ENCODE data around the gene CLIP4.
A peak's percentile ranks its signal among the peaks of the same experiment; 100 is the strongest.
"Not testable (repeated sequence)": the region's sequence is repeated elsewhere in the genome, so short reads cannot be mapped to it uniquely, and the experiment has no call there.

The CLIP4 gene, protein sequence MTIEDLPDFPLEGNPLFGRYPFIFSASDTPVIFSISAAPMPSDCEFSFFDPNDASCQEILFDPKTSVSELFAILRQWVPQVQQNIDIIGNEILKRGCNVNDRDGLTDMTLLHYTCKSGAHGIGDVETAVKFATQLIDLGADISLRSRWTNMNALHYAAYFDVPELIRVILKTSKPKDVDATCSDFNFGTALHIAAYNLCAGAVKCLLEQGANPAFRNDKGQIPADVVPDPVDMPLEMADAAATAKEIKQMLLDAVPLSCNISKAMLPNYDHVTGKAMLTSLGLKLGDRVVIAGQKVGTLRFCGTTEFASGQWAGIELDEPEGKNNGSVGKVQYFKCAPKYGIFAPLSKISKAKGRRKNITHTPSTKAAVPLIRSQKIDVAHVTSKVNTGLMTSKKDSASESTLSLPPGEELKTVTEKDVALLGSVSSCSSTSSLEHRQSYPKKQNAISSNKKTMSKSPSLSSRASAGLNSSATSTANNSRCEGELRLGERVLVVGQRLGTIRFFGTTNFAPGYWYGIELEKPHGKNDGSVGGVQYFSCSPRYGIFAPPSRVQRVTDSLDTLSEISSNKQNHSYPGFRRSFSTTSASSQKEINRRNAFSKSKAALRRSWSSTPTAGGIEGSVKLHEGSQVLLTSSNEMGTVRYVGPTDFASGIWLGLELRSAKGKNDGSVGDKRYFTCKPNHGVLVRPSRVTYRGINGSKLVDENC

GRCh38 chr2:29114946-29115609, at the start of gene CLIP4:
Gene CLIP4 (plus strand): TSS chr2:29115415. CDS start chr2:29121389, 5,974 bp downstream.
- peak; percentile 76 for DNase-seq

- DNase-seq, result no peak
These were observed 48.8 kb upstream of the CLIP4 start for GRCh38 chr2:29066271-29066860.

GRCh38 chr2:29066997-29067605, 48.1 kb upstream of the CLIP4 start:
- no peak for DNase-seq

DNA sequence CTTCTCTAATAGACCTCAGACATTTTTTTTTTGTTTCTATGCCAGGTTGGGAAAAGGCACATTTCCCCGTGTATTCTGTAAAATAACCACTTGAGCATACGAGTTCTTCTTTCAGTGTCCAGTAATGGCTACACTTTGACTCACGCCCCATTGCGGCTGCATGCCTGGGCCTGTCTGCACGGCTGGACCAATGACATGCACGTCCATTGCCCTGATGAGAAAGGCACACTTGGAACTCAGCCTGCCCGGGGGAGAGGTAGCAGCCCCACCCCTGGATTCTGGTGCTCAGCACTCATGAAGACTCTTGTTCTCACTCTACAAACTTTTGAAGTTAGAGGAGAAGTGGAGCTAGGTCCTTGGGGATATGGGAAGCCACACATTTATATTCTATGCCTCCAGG, 46.7 kb upstream of the CLIP4 start:
- no peak for DNase-seq

DNA sequence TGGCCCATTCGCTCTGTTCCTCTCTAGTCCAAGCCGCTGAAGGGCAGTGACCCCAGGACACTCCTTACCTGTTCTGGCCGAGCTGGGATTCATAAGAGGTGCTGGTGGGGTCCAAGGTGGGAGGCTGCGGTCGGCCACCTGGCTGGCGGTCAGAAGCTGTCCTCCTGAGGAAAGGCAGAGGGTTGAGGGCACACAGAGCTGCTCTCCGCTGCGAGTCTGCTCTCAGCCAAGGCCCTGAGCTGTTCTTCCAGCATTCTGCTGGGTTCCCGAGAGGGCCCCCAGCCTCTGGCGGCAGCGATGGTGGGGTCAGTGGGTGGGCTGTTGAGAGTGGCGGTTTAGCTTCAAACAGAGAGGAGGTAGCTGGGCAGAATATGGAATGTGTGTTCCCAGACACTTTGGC, 44.7 kb upstream of the CLIP4 start:
- no peak for DNase-seq

DNA sequence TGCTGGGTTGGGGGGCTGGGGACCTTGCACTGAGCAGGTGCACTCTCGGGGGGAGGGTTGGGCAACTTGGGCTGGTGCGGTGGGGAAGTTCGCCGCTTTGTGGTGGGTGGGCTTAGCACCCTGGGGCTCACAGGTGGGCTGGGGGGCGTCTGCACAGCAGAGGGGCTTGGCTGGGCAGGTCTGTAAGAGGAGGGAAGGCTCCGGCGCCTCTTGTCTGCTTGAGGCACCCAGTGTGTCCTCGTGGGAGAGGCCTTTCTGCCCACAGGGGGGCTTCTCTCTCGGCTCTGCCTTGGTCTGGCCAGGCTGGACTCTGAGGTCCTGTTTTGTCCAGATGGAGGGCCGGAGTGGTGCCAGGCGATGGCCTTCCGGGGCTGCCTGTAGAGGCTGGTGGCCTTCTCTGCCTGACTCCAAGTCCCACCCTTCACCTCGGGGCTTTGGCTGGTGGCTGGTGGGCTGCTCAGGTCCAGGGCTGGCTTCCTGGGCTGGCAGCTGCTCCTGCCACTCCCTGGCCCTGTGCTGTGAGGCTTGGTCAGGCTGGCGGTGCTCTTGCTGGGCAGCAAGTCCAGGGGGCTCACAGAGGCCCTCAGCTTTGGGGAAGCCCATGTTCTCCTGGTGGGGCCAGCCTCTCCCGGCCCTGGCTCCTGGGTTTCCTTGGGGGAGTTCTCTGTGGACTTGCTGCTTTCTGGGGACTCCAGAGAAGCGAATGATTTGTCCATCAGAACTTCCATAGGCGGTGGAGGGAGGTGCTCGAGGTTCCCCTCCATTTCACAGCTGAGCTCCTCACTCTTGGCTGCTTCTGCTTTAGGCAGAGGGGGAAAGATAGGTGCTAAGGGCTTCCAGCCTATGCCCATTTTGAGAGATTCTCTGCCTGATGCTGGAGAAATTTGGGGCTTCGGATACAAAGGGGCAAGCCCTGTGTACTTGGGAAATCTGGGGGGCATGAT, 43.9 kb upstream of the CLIP4 start:
- DNase-seq, result no peak

DNA sequence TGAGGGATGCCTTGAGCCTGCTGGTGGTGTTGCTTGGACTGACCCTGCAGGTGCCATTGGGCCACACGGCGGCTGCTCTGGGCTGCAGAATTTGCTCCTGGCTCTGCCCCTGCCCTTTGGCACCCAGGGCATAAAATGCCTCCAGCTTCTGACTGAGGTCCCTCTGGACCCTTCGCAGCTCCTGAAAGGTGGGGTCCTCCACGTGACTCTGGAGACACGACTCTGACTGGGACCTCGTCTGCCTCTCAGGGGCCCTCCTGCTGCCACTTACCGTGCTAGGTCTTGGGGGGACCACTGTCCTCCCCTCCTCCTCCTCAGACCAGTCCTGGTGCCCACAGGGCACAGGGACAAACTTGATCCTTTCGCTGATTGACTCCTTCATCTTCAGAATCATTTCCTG, 43.0 kb upstream of the CLIP4 start:
- no peak for DNase-seq

GRCh38 chr2:29072971-29073725, 42.1 kb upstream of the CLIP4 start:
- no peak for DNase-seq

GRCh38 chr2:29073933-29074332, 41.3 kb upstream of the CLIP4 start:
- DNase-seq, result no peak

GRCh38 chr2:29074411-29074810, 40.8 kb upstream of the CLIP4 start, which contains the start of gene PCARE:
Gene PCARE (minus strand): TSS chr2:29074523. CDS start chr2:29074261, 262 bp downstream.
- DNase-seq, result no peak

DNA sequence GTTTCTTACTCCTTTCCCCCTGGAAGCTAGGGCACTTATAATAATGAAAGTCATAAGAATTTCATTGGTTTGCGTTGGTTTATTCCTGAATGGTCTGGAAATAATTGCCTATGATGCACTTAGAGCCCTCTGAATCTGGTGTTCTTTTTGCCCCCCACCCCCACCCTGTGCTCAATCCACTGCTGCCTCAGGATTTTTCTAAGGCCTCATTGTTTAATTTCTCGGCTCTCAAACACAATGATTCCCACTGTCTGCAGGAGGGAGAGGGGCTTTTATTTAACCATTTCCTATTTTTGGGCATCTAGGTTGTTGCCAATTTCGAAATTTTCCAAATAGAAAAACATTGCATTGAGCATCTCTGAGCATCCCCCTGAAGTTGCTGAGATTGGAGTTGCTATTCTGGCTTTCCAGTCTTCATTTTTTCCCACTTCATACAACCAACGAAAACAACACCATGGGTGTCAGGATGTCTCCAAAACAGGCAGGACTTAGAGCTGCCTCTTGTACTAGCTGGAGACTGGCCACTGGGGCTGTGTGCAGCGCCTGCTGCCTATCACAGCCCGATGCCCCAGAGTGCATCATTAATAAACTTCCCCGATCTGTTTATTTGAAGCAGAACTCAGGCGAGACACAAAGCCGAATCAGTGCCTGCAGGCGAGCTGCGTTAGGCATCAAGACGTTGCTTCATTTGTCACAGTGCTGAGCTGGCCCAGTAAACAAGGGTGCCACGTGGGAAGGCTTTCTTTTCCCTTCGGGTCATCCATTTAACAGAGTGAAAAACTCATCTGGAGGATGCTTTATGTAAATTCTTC, 39.1 kb upstream of the CLIP4 start:
- no peak for DNase-seq

- no peak for DNase-seq
These were observed 35.3 kb upstream of the CLIP4 start for GRCh38 chr2:29079887-29080286.

DNA sequence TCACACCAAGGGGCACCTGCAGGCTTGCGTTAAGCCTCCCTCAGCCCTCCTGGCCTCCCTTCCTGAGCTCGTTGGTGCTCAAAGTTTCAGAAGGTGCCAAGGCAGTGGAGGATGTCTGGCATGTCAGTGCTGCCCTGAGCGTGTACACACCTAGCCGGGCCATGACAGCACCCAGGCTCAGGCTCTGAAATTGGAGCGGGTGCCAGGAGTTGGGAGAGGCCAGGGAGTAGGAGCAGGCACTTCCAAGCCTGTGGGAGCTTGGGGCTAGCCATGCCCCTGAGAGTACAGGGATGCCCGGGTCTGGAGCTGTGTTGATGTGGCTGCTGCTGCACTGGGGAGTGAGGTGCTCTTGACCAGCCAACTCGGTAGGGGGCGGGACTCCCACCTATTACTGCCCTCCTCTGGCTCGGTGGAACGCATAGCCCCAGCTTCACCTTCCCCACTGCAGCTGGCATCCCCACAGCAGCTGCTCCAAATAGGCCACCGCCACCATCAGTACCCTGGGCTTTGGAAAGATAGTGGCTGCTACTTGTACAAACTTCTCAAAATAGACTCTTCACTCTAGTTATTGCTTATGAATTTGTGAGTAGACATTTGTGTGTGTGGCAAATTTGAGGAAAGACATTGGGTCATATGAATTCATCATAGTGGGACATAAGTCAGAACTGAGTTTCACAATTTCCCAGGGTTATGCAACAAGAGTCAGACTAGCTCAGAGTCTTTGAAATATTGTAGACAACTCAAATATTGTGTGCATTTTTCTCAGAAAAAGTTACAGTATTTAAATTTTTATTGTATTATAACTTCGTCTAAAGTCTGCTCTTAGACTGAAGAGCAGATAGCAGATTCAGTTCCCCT, 34.1 kb upstream of the CLIP4 start:
- no peak for DNase-seq

DNA sequence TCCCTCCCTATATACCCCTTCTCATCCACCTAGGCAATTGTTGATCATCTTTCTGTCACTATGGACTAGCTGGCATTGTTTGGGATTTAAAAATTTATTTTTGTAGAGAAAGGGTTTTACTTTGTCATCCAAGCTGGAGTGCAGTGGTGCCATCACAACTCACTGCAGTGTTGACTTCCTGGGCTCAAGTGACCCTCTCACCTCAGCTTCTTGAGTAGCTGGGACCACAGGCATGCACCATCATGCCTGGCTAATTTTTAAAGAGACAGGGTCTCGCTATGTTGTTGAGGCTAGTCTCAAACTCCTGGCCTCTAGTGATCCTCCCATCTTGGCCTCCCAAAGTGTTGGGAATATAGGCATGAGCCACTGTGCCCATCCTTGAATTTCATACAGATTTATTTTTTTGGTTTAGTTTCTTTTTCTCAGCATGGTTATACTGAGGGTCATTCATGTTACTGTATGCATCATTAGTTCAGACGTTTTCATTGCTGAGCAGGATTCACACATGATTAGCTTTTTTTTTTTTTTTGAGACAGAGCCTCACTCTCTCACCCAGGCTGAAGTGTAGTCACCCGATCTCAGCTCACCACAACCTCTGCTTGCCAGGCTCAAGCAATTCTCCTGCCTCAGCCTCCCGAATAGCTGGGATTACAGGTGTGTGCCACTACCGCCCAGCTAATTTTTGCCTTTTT, 32.3 kb upstream of the CLIP4 start:
- DNase-seq, result no peak

- no peak for DNase-seq
These were observed 30.7 kb upstream of the CLIP4 start for GRCh38 chr2:29084554-29084953.

DNA sequence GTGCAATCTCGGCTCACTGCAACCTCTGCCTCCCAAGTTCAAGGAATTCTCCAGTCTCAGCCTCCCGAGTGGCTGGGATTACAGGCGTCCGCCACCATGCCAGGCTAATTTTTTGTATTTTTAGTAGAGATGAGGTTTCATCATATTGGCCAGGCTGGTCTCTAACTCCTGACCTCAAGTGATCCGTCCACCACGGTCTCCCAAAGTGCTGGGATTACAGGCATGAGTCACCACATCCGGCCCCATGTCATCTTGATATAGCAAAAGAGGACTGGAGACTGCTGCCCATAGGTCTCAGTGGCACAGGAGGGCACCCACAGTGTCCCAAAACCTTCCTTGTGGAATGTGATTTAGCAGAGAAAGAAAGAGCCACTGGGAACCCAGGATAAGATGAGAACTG, 24.9 kb upstream of the CLIP4 start:
- not testable (repeated sequence) for DNase-seq

DNA sequence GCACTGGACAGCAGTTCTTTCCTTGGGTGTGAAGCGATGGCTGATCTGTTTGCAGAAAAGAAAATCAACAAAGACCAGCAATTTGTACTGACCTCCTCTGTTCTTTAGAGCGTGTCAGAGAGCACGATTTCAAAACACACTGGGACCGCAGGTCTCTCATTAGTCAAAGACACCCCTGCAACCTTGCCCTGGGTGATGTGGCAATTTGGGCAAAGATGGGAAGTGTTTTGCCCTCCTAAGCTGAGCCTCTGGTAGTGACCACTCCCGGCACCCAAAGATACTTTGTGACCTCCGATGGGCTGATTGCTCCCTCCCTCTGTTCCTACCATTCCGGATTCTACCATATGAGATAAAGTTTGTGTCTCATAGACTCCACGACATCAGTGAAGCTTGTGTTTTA, 18.2 kb upstream of the CLIP4 start:
- DNase-seq, result no peak

DNA sequence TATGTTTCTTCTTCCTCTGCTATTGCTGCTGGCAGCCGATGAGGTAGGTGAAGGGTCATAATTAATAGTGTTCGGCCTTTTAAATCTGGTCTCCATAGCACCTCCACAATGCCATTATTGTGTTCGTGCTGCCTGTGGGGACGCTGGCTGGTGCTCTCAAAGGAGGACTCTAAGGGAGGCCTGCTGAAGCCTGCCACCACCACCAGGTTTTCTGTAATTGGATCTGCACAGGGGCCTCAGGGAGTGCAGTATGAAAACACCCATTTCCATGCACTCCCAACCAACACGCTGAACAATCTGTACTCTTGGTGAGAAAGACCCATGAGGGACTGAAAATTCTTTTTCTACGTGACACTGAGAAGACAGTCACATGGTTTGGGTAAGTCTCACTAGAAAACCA, 17.6 kb upstream of the CLIP4 start:
- DNase-seq, result no peak
